Posterior vena cava (tissue), 2 donors: Measurements from ENCODE around the gene PCDHGA1. TPM values are rescaled to one million over a fixed set of nuclear protein-coding genes. Genes with fewer than 3 reads are reported as not detected.
A peak's percentile ranks its signal among the peaks of the same experiment; 100 is the strongest.
"Not testable (repeated sequence)": the region's sequence is repeated elsewhere in the genome, so short reads cannot be mapped to it uniquely, and the experiment has no call there.

ENCODE experiments used
- DNase-seq: peaks from one replicate; pipeline ENCODE4 v3.0.0-alpha.2; 2020; ENCODE audit warnings: low spot score
- intact Hi-C, 2 donors: fragments of 100-400 bp; cut with DNase I; formaldehyde crosslinking; loops; one replicate each; pipeline versions ENCODE4 v1.14.1 to v1.14.2; 2022 to 2023
- long read RNA-seq, 2 donors: library from polyadenylated mRNA; unstranded; transcript quantifications; one replicate each; pipeline ENCODE4 v2.0.0, GENCODE V29; 2020 to 2021
- total RNA-seq, 2 donors: library from RNA; stranded (reverse); fragmentation: NEBNext Ultra II Directional; extraction: Animal tissue kit (Norgen Biotek cat#: 25700); gene quantifications; one replicate each; pipeline ENCODE4 v1.2.1, GENCODE V29; 2021
- donor health status: DM: yes; HTN: yes; CAD: no.
- donor health status: DM: yes; HTN: yes; CAD: no.

PCDHGA1 gene
- total RNA-seq: under 1 TPM; 0.81 to 0.93 TPM
- long read RNA-seq, donor 1: 0 reads
- long read RNA-seq, donor 2: 0 reads

DNA sequence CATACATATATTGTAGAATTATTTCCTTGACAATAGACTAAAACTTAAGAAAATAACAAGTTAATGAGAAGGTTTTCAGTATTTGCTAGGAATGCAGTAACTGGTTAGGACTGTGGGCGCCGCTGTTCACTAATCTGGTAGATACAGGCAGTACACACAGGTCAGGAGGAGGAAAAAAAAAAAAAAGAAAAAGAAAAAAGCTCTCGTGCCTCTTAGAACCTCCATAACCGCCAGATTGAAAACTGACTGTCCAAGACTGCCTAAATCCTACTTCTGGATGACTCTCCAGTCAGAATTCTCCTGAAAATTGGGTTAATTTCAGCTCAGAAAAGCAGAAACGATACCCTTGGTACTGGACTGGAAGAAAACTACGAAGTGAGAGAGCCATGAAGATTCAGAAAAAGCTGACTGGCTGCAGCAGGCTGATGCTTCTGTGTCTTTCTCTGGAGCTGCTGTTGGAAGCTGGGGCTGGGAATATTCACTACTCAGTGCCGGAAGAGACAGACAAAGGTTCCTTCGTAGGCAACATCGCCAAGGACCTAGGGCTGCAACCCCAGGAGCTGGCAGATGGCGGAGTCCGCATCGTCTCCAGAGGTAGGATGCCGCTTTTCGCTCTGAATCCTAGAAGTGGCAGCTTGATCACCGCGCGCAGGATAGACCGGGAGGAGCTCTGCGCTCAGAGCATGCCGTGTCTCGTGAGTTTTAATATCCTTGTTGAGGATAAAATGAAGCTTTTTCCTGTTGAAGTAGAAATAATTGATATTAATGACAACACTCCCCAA, at the start of gene PCDHGA1:
Gene PCDHGA1, plus strand, starts transcription at position 216 of the 782 bp plus-strand sequence.
- DNase-seq: peak; percentile 65
- intact Hi-C loops: no loop called here

- intact Hi-C loops: no loop called here
- no peak for DNase-seq
Observed at GRCh38 chr5:141298376-141298775, 31.9 kb upstream of the PCDHGA1 start.

DNA sequence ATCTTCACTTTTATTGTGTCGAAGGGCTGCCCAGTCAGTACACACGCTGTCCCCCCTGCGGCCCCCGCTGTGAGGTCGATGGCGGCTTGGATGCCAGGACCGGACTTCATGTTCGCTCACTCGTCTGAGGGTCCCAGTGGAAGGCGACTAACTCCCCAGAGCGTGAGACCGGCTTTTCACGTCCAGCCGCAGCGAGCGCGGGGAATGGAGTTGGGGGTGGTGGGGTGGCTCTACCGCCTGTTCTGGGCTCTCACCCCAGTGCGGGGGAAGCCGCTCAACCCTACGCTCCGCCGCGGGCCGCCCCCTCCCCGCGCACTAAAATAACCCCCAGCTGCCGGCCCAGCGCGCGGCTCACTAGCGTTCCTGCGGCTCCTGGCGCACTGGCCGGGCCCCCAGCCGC, 26.6 kb upstream of the PCDHGA1 start, which contains the start of gene SLC25A2:
Gene SLC25A2, minus strand, starts transcription at position 294 of the 400 bp plus-strand sequence. Its CDS starts 184 bp downstream, at position 110.
- intact Hi-C loops: no loop called here
- no peak for DNase-seq

GRCh38 chr5:141306630-141307029, 23.7 kb upstream of the PCDHGA1 start:
- DNase-seq: no peak

DNA sequence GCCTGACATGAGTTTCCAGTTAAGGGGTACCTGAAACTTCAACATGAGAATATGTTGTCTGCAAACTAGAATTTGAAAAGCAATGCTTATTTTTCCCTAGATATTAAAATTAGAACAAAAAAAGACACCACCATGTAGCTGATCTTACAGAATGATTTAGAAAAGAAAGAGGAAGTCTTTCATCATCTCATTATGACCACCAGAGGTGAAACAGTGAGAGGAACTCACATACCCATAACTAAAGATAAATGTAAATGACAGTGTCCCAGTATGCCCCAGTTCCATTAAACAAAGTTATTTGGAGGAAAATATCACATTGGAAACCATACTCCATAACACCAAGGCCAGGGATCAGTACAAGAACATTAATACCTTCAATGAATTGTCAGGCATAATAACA, 16.6 kb upstream of the PCDHGA1 start:
- intact Hi-C loops: no loop called here
- no peak for DNase-seq

More at GRCh38 chr5:141306630-141307029, 23.7 kb upstream of the PCDHGA1 start:
- intact Hi-C loops: no loop called here

- DNase-seq, intact Hi-C loops: not testable (repeated sequence)
Observed at GRCh38 chr5:141316963-141317362, 13.4 kb upstream of the PCDHGA1 start.

- intact Hi-C loops: no loop called here
- no peak for DNase-seq
Observed at GRCh38 chr5:141319202-141319601, 11.1 kb upstream of the PCDHGA1 start.

DNA sequence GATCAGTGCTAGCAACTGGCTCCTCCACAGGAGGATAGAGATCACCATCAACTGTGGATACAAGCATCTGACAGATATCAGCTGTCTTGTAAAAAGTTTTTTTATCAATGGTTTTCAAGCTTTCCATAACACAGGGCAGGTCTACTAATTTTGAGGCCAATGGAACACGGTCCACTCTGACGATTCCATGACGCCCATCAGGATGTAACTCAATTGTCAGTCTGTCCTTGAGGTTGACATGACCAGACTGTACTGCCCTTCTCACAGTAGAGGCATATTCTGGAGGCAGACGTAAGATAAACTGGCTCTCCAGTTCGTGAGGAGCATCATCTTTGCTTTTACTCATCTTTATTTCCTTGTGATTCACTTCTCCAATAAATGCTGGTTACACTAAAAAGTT, 10.6 kb upstream of the PCDHGA1 start:
- intact Hi-C loops: loop anchor here (10.0 kb wide), 2 partner anchors 205 to 245 kb away; no protein-coding TSS in a partner anchor
- DNase-seq: no peak

GRCh38 chr5:141320225-141321169, 9.8 kb upstream of the PCDHGA1 start, which contains the start of gene TAF7:
TAF7 (minus strand) TSS chr5:141320784; CDS start chr5:141320044, 740 bp downstream.
- DNase-seq: peak; percentile 98
- intact Hi-C loops: loop anchor here (10.0 kb wide), 2 partner anchors 204 to 244 kb away; no protein-coding TSS in a partner anchor

- intact Hi-C loops: loop anchor here (10.0 kb wide), 2 partner anchors 203 to 243 kb away; no protein-coding TSS in a partner anchor
- no peak for DNase-seq
Observed at GRCh38 chr5:141322261-141322660, 8.1 kb upstream of the PCDHGA1 start.

DNA sequence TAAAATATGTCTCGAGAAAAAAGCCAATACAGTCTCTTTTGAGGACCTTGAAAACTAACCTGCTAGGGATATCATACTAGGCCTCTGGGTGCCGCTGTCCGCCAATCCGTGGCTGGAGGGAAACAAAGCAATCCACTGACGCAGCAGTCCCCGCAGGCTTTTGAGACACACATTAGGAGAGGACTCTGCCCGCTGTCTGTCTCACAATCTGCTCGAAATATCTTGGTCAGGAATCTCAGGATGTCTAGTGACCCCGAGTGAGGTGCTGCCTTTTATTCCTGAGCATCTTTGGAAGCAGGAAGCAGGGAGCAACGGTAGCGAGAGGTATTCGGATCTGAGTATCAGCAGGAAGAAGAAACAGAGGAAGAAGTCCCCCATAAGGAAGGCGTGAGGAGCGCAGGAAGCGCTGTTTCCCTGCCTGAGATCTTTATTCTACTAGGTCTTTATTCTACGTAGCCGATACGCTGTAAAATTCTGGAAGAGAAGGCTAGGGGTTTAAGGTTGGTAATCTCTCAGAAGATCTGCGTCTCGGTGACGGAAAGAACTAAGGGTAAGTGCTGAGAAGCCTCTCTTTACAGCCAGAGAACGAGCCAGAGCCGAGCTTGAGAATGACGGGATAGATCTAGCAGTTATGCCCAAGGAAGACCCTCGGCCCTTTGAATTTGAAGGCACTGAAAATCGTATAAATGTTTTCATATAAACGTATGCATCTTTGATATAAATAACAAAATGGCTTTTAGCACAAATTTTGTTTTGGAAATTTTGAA, 4.0 kb upstream of the PCDHGA1 start:
- intact Hi-C loops: loop anchor here (10.0 kb wide), 2 partner anchors 199 to 239 kb away; no protein-coding TSS in a partner anchor
- peak; percentile 86 for DNase-seq

- DNase-seq: peak; percentile 54
- intact Hi-C loops: loop anchor here (10.0 kb wide), 2 partner anchors 197 to 237 kb away; no protein-coding TSS in a partner anchor
Observed at GRCh38 chr5:141328231-141328630, 2.1 kb upstream of the PCDHGA1 start.

GRCh38 chr5:141332571-141332970, 2.3 kb downstream of the PCDHGA1 start:
- DNase-seq, intact Hi-C loops: not testable (repeated sequence)

DNA sequence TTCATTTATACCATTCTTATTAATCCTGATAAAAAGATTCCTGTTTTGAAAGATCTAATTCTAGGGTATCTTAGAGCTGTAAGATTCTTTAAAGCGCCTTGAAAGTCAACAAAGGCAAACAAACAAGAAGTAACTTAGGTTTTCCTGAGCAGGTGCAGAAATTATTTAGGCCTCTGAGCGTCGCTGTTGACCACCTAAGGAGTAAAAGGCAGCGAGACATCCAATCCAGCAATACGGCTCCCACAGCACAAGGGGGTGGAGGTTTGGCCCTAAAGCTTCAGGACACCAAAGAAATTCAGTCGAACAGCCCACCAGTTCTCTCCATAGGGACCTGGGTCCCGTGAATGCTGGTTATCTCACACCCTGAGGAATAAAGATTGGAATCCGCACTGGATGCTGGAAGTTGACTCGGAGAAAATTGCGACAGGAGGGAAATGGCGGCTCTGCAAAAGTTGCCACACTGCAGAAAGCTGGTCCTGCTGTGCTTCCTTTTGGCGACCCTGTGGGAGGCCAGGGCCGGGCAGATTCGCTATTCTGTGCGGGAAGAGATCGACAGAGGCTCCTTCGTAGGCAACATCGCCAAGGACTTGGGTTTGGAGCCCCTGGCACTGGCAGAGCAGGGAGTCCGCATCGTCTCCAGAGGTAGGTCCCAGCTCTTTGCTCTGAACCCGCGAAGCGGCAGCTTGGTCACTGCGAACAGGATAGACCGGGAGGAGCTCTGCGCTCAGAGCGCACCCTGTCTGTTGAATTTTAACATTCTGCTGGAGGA, 8.4 kb downstream of the PCDHGA1 start, which contains the start of gene PCDHGA2:
Gene PCDHGA2, plus strand, starts transcription at position 223 of the 769 bp plus-strand sequence.
- peak; percentile 57 for DNase-seq
- intact Hi-C loops: no loop called here

DNA sequence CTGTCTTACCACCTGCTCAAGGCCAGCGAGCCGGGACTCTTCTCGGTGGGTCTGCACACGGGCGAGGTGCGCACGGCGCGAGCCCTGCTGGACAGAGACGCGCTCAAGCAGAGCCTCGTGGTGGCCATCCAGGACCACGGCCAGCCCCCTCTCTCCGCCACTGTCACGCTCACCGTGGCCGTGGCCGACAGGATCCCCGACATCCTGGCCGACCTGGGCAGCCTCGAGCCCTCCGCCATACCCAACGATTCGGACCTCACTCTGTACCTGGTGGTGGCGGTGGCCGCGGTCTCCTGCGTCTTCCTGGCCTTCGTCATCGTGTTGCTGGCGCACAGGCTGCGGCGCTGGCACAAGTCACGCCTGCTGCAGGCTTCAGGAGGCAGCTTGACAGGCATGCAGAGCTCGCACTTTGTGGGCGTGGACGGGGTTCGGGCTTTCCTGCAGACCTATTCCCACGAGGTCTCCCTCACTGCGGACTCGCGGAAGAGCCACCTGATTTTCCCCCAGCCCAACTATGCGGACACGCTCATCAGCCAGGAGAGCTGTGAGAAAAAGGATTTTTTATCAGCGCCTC, 10.6 kb downstream of the PCDHGA1 start:
- DNase-seq: peak; percentile 34
- intact Hi-C loops: not testable (repeated sequence)

DNA sequence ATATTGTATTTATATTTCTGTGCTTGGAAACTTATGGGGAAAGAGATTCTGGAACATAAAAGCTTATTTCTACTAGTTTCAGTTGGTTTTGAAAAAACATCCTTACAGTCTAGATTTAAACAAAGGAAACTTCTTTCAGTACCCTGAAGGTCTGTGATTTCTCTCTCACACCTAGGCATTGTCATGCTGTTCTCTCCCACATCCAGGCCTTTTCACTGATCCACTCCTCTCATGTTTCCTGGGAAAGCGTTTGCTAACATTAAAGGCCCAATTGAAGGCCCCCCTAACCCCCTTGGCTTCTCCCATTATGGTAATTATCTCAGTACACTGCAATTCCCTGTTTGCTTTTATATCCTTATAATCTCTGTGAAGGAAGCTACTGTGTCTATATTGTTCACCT, 12.5 kb downstream of the PCDHGA1 start:
- intact Hi-C loops: no loop called here
- DNase-seq: no peak

- no peak for DNase-seq
- intact Hi-C loops: no loop called here
Observed at GRCh38 chr5:141343242-141343952, 13.1 kb downstream of the PCDHGA1 start, which contains the start of gene PCDHGA3. PCDHGA3 (plus strand) TSS chr5:141343829; CDS start chr5:141344034, 205 bp downstream.
